ENCODE results near the gene GLT8D1. TPM values are rescaled to one million over a fixed set of nuclear protein-coding genes. Genes with fewer than 3 reads are reported as not detected.
A peak's percentile ranks its signal among the peaks of the same experiment; 100 is the strongest.

The GLT8D1 gene
- total and polyA plus RNA-seq, 5 experiments from 2014 or later: 39.2 to 67.4 (median 54.8) TPM

- H3K9me3 Mint-ChIP-seq: peaks cover 0 to 16% (median 0%) of the 10 kb centered on the region in 9 donors
- peaks cover 3 to 17% (median 17%) of the 10 kb centered on the region in 3 donors for H3K36me3 Mint-ChIP-seq
- H3K4me1 Mint-ChIP-seq: peaks cover 12 to 31% (median 29%) of the 10 kb centered on the region in 4 donors
- no peaks in the 10 kb centered on the region for H3K27me3 Mint-ChIP-seq
- DNase-seq (no peak), ATAC-seq (no peak)
- no peak overlapping the region for H3K4me3 Mint-ChIP-seq
- H3K27ac Mint-ChIP-seq: no peak overlapping the region
- POLR2A ChIA-PET: no interaction called here
Observed at GRCh38 chr3:52724511-52724910, 18.9 kb upstream of the GLT8D1 start.

- POLR2A ChIA-PET: no interaction called here
- DNase-seq: no peak
- H3K4me3 Mint-ChIP-seq: no peak overlapping the region
- H3K9me3 Mint-ChIP-seq: peaks cover 0 to 13% (median 0%) of the 10 kb centered on the region in 9 donors
- H3K27me3 Mint-ChIP-seq: no peaks in the 10 kb centered on the region
- H3K4me1 Mint-ChIP-seq: peaks cover 12 to 33% (median 29%) of the 10 kb centered on the region in 4 donors
- ATAC-seq: no peak
- peak overlapping the region in 1 of 10 donors; percentile 14 for H3K27ac Mint-ChIP-seq
- peaks cover under 1 to 16% (median 12%) of the 10 kb centered on the region in 3 donors for H3K36me3 Mint-ChIP-seq
Observed at GRCh38 chr3:52723935-52724334, 18.3 kb upstream of the GLT8D1 start.

GRCh38 chr3:52722491-52722890, 16.9 kb upstream of the GLT8D1 start:
- POLR2A ChIA-PET: interaction anchor here (0.9 to 5.7 kb wide), 2 partner anchors 13 to 16 kb away, joined by 4 to 43 read pairs; partner anchors contain the start of genes GLT8D1 and SPCS1
- H3K27me3 Mint-ChIP-seq: no peaks in the 10 kb centered on the region
- no peak overlapping the region for H3K4me3 Mint-ChIP-seq
- H3K27ac Mint-ChIP-seq: peak overlapping the region in 6 of 10 donors; percentile 8 to 93 (median 90)
- ATAC-seq (no peak), DNase-seq (no peak)
- peaks cover 0 to 2% (median 0%) of the 10 kb centered on the region in 9 donors for H3K9me3 Mint-ChIP-seq
- peaks cover 12 to 36% (median 29%) of the 10 kb centered on the region in 4 donors for H3K4me1 Mint-ChIP-seq
- peaks cover 0 to 10% (median 6%) of the 10 kb centered on the region in 3 donors for H3K36me3 Mint-ChIP-seq

GRCh38 chr3:52721730-52722008, 16.1 kb upstream of the GLT8D1 start:
- H3K4me1 Mint-ChIP-seq: peaks cover 12 to 38% (median 29%) of the 10 kb centered on the region in 4 donors
- H3K4me3 Mint-ChIP-seq: no peak overlapping the region

GRCh38 chr3:52721002-52721729, 15.6 kb upstream of the GLT8D1 start:
- peak; percentile 80 to 91 for ATAC-seq
- POLR2A ChIA-PET: interaction anchor here (0.5 to 5.7 kb wide), 3 partner anchors 15 to 43 kb away, joined by 3 to 43 read pairs (median 4); partner anchors contain the start of genes GLT8D1 and SPCS1

More at GRCh38 chr3:52721730-52722008, 16.1 kb upstream of the GLT8D1 start:
- Mint-ChIP-seq H3K27me3 (no peaks in the 10 kb centered on the region), H3K36me3 (peaks cover 0 to 8% (median 5%) of the 10 kb centered on the region in 3 donors), H3K9me3 (peaks cover 0 to 2% (median 0%) of the 10 kb centered on the region in 9 donors), H3K27ac (peak overlapping the region in 9 of 10 donors; percentile 87 to 93 (median 91))
- no peak for DNase-seq
- no peak for ATAC-seq
- POLR2A ChIA-PET: interaction anchor here (5.7 kb wide), 1 partner anchor 16 kb away, joined by 43 read pairs; the partner anchor contains the start of genes GLT8D1 and SPCS1

GRCh38 chr3:52719618-52720017, 14.0 kb upstream of the GLT8D1 start:
- H3K9me3 Mint-ChIP-seq: peaks cover 0 to 2% (median 0%) of the 10 kb centered on the region in 9 donors
- POLR2A ChIA-PET: interaction anchor here (5.7 kb wide), 1 partner anchor 14 kb away, joined by 43 read pairs; the partner anchor contains the start of genes GLT8D1 and SPCS1
- DNase-seq (no peak), ATAC-seq (no peak)
- peak overlapping the region in 8 of 10 donors; percentile 65 to 93 (median 88) for H3K27ac Mint-ChIP-seq
- peaks cover 12 to 40% (median 29%) of the 10 kb centered on the region in 4 donors for H3K4me1 Mint-ChIP-seq
- H3K36me3 Mint-ChIP-seq: peaks cover 0 to 5% (median 4%) of the 10 kb centered on the region in 3 donors
- H3K27me3 Mint-ChIP-seq: no peaks in the 10 kb centered on the region
- peak overlapping the region in 3 of 10 donors; percentile 13 to 66 (median 64) for H3K4me3 Mint-ChIP-seq

More at GRCh38 chr3:52721002-52721729, 15.6 kb upstream of the GLT8D1 start:
- peaks cover 0 to 2% (median 0%) of the 10 kb centered on the region in 9 donors for H3K9me3 Mint-ChIP-seq
- no peaks in the 10 kb centered on the region for H3K27me3 Mint-ChIP-seq
- peak overlapping the region; percentile 84 to 93 (median 91) for H3K27ac Mint-ChIP-seq
- H3K4me1 Mint-ChIP-seq: peaks cover 12 to 40% (median 29%) of the 10 kb centered on the region in 4 donors
- peak overlapping the region; percentile 29 to 77 (median 66) for H3K4me3 Mint-ChIP-seq
- H3K36me3 Mint-ChIP-seq: peaks cover 0 to 8% (median 5%) of the 10 kb centered on the region in 3 donors
- DNase-seq: peak in 7 of 10 donors; percentile 13 to 61 (median 34)

GRCh38 chr3:52715714-52716305, 10.2 kb upstream of the GLT8D1 start:
- peak overlapping the region in 1 of 10 donors; percentile 79 for H3K27ac Mint-ChIP-seq
- ATAC-seq: no peak
- peaks cover 0 to 2% (median 0%) of the 10 kb centered on the region in 9 donors for H3K9me3 Mint-ChIP-seq

GRCh38 chr3:52714335-52715302, 9.0 kb upstream of the GLT8D1 start:
- POLR2A ChIA-PET: interaction anchor here (0.7 to 1.2 kb wide), 2 partner anchors 15 to 269 kb away, joined by 3 to 4 read pairs; no protein-coding TSS in a partner anchor
- DNase-seq: peak in 1 of 10 donors; percentile 4
- H3K4me3 Mint-ChIP-seq: no peak overlapping the region
- peaks cover 0 to under 1% (median 0%) of the 10 kb centered on the region in 9 donors for H3K9me3 Mint-ChIP-seq
- no peak for ATAC-seq
- no peak overlapping the region for H3K27ac Mint-ChIP-seq
- peaks cover 0 to 17% (median 5%) of the 10 kb centered on the region in 3 donors for H3K36me3 Mint-ChIP-seq
- H3K4me1 Mint-ChIP-seq: peaks cover 2 to 11% (median 5%) of the 10 kb centered on the region in 4 donors
- H3K27me3 Mint-ChIP-seq: no peaks in the 10 kb centered on the region

More at GRCh38 chr3:52715714-52716305, 10.2 kb upstream of the GLT8D1 start:
- Mint-ChIP-seq H3K4me1 (peaks cover 10 to 20% (median 12%) of the 10 kb centered on the region in 4 donors), H3K27me3 (no peaks in the 10 kb centered on the region), H3K36me3 (peaks cover 0 to 6% (median 5%) of the 10 kb centered on the region in 3 donors), H3K4me3 (no peak overlapping the region)
- POLR2A ChIA-PET: no interaction called here
- no peak for DNase-seq

GRCh38 chr3:52712291-52713212, 7.0 kb upstream of the GLT8D1 start:
- POLR2A ChIA-PET: no interaction called here
- Mint-ChIP-seq H3K27me3 (no peaks in the 10 kb centered on the region), H3K4me1 (peaks cover 4 to 17% (median 10%) of the 10 kb centered on the region in 4 donors), H3K36me3 (peaks cover 0 to 31% (median 2%) of the 10 kb centered on the region in 3 donors), H3K27ac (peak overlapping the region in 5 of 10 donors; percentile 3 to 78 (median 47)), H3K4me3 (no peak overlapping the region), H3K9me3 (no peaks in the 10 kb centered on the region)
- DNase-seq: no peak
- ATAC-seq: no peak

GRCh38 chr3:52710512-52710911, 4.9 kb upstream of the GLT8D1 start:
- no peak overlapping the region for H3K4me3 Mint-ChIP-seq
- H3K9me3 Mint-ChIP-seq: no peaks in the 10 kb centered on the region
- H3K27ac Mint-ChIP-seq: peak overlapping the region in 5 of 10 donors; percentile 13 to 87 (median 32)
- peaks cover 9 to 29% (median 16%) of the 10 kb centered on the region in 4 donors for H3K4me1 Mint-ChIP-seq
- POLR2A ChIA-PET: no interaction called here
- no peaks in the 10 kb centered on the region for H3K27me3 Mint-ChIP-seq
- ATAC-seq: no peak
- H3K36me3 Mint-ChIP-seq: peaks cover 0 to 33% (median 2%) of the 10 kb centered on the region in 3 donors
- no peak for DNase-seq

GRCh38 chr3:52707585-52707984, 2.0 kb upstream of the GLT8D1 start:
- POLR2A ChIA-PET: interaction anchor here (5.7 kb wide), 1 partner anchor 12 kb away, joined by 43 read pairs; no protein-coding TSS in a partner anchor
- Mint-ChIP-seq H3K4me1 (peaks cover 14 to 47% (median 33%) of the 10 kb centered on the region in 4 donors), H3K9me3 (no peaks in the 10 kb centered on the region), H3K36me3 (peaks cover 0 to 30% (median 2%) of the 10 kb centered on the region in 3 donors), H3K27me3 (no peaks in the 10 kb centered on the region), H3K4me3 (peak overlapping the region; percentile 43 to 94 (median 73)), H3K27ac (peak overlapping the region in 8 of 10 donors; percentile 62 to 85 (median 79))
- ATAC-seq (no peak), DNase-seq (no peak)

Data from naive thymus-derived CD8-positive, alpha-beta T cell (primary cell).